Astrocyte of the spinal cord (primary cell): ENCODE results near the gene EPS8.

Experiments used
- DNase-seq: peaks from one replicate; pipeline ENCODE4 v3.0.0; 2011; ENCODE audit warnings: low read depth, low spot score
- H3K4me3 ChIP-seq: 2 replicates; pipeline ENCODE4 v1.5.1; 2011; ENCODE audit warnings: low read depth, mild to moderate bottlenecking, low read length, moderate library complexity
- CTCF ChIP-seq: IDR thresholded peaks from 2 replicates; pipeline ENCODE4 v1.5.1; 2012; ENCODE audit warnings: low read depth, mild to moderate bottlenecking, low read length, inconsistent platforms
- in situ Hi-C: cut with HindIII; loops from 2 replicates; pipeline ENCODE4 v1.10.0; 2017; ENCODE audit warnings: low sequenced_read_pairs

The EPS8 gene

GRCh38 chr12:15815730-15816129 is 26.5 kb upstream of the EPS8 start:
- no peak for TF ChIP-seq CTCF
- in situ Hi-C loops, result no loop called here

GRCh38 chr12:15811214-15812127 is 22.3 kb upstream of the EPS8 start:
- no peak overlapping the region for H3K4me3 ChIP-seq
- DNase-seq, result no peak
- TF ChIP-seq CTCF, result no peak
- in situ Hi-C loops, result no loop called here

More at GRCh38 chr12:15815730-15816129, 26.5 kb upstream of the EPS8 start:
- DNase-seq, result no peak
- no peak overlapping the region for H3K4me3 ChIP-seq

GRCh38 chr12:15808652-15809051 is 19.5 kb upstream of the EPS8 start:
- H3K4me3 ChIP-seq, result no peak overlapping the region
- no peak for TF ChIP-seq CTCF
- in situ Hi-C loops, result no loop called here
- no peak for DNase-seq

- H3K4me3 ChIP-seq, result no peak overlapping the region
- in situ Hi-C loops, result no loop called here
- DNase-seq, result no peak
- TF ChIP-seq CTCF, result no peak
These were observed 19.1 kb upstream of the EPS8 start for GRCh38 chr12:15808250-15808649.

GRCh38 chr12:15806826-15807225 is 17.6 kb upstream of the EPS8 start:
- in situ Hi-C loops, result no loop called here
- H3K4me3 ChIP-seq, result no peak overlapping the region
- no peak for TF ChIP-seq CTCF

GRCh38 chr12:15801770-15802744 is 12.9 kb upstream of the EPS8 start:
- no peak for DNase-seq
- TF ChIP-seq CTCF, result no peak
- in situ Hi-C loops, result no loop called here
- no peak overlapping the region for H3K4me3 ChIP-seq

More at GRCh38 chr12:15806826-15807225, 17.6 kb upstream of the EPS8 start:
- DNase-seq, result no peak
